ENCODE measurements around the gene SORCS2. TPM values are rescaled to one million over a fixed set of nuclear protein-coding genes. Genes with fewer than 3 reads are reported as not detected.

The SORCS2 gene
- total RNA-seq, 1 experiment from 2014 or later = not detected

GRCh38 chr4:7612311-7612897 is 420.1 kb downstream of the SORCS2 start:
- no peak for DNase-seq
- no peaks in the 10 kb centered on the region for H3K9me3 Mint-ChIP-seq (ENCODE audit: low read depth, unreplicated experiment)
- intact Hi-C loops (cut with micrococcal nuclease; ENCODE audit: unreplicated experiment) = no loop called here
- no peak overlapping the region for H3K27ac Mint-ChIP-seq (ENCODE audit: unreplicated experiment)
- H3K27me3 Mint-ChIP-seq (ENCODE audit: unreplicated experiment) = peaks cover 19% of the 10 kb centered on the region
- no peaks in the 10 kb centered on the region for H3K36me3 Mint-ChIP-seq (ENCODE audit: insufficient read depth, unreplicated experiment)
- H3K4me1 Mint-ChIP-seq (ENCODE audit: low read depth, unreplicated experiment) = no peaks in the 10 kb centered on the region
- CTCF ChIA-PET = no interaction called here
- no TSS peak for BruUV-seq (replicated peaks)
- TF ChIP-seq, protein P1, sequence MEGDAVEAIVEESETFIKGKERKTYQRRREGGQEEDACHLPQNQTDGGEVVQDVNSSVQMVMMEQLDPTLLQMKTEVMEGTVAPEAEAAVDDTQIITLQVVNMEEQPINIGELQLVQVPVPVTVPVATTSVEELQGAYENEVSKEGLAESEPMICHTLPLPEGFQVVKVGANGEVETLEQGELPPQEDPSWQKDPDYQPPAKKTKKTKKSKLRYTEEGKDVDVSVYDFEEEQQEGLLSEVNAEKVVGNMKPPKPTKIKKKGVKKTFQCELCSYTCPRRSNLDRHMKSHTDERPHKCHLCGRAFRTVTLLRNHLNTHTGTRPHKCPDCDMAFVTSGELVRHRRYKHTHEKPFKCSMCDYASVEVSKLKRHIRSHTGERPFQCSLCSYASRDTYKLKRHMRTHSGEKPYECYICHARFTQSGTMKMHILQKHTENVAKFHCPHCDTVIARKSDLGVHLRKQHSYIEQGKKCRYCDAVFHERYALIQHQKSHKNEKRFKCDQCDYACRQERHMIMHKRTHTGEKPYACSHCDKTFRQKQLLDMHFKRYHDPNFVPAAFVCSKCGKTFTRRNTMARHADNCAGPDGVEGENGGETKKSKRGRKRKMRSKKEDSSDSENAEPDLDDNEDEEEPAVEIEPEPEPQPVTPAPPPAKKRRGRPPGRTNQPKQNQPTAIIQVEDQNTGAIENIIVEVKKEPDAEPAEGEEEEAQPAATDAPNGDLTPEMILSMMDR (IDR thresholded peaks at IDR 0.05; ENCODE audit: unreplicated experiment) = no peak
- no peak overlapping the region for H3K4me3 Mint-ChIP-seq (ENCODE audit: low read depth, unreplicated experiment)

DNA sequence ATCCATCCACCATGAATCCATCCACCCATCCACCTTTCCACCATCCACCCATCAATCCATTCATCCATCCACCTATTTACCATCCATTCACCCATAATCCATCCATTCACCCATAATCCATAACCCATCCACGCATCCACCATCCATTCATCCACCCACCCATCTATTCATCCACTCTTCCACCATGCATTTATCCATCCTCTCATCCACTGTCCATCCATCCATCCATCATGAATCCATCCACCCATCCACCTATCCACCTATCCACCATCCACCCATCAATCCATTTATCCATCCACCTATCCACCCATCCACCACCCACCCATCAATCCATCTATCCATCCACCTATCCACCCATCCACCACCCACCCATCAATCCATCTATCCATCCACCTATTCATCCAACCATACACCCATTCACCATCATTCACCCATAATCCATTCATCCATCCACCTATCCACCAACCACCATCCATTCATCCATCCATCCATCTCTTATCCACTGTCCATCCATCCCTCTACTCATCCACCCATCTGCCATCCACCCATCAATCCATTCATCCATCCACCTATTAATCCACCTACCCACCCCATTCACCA is 422.1 kb downstream of the SORCS2 start:
- no peak overlapping the region for H3K4me3 Mint-ChIP-seq (ENCODE audit: low read depth, unreplicated experiment)
- no peaks in the 10 kb centered on the region for H3K4me1 Mint-ChIP-seq (ENCODE audit: low read depth, unreplicated experiment)
- intact Hi-C loops (cut with micrococcal nuclease; ENCODE audit: unreplicated experiment) = no loop called here
- BruUV-seq (replicated peaks) = no TSS peak
- TF ChIP-seq, protein P1 (IDR thresholded peaks at IDR 0.05; ENCODE audit: unreplicated experiment) = no peak
- CTCF ChIA-PET = no interaction called here
- no peak overlapping the region for H3K27ac Mint-ChIP-seq (ENCODE audit: unreplicated experiment)
- H3K27me3 Mint-ChIP-seq (ENCODE audit: unreplicated experiment) = peaks cover 7% of the 10 kb centered on the region
- H3K36me3 Mint-ChIP-seq (ENCODE audit: insufficient read depth, unreplicated experiment) = no peaks in the 10 kb centered on the region
- DNase-seq = no peak
- H3K9me3 Mint-ChIP-seq (ENCODE audit: low read depth, unreplicated experiment) = no peaks in the 10 kb centered on the region

- H3K27me3 Mint-ChIP-seq (ENCODE audit: unreplicated experiment) = peaks cover 18% of the 10 kb centered on the region
- intact Hi-C loops (cut with micrococcal nuclease; ENCODE audit: unreplicated experiment) = no loop called here
- TF ChIP-seq, protein P1 (IDR thresholded peaks at IDR 0.05; ENCODE audit: unreplicated experiment) = no peak
- no TSS peak for BruUV-seq (replicated peaks)
- no peak for DNase-seq
- H3K36me3 Mint-ChIP-seq (ENCODE audit: insufficient read depth, unreplicated experiment) = no peaks in the 10 kb centered on the region
- H3K4me3 Mint-ChIP-seq (ENCODE audit: low read depth, unreplicated experiment) = no peak overlapping the region
- CTCF ChIA-PET = no interaction called here
- no peaks in the 10 kb centered on the region for H3K4me1 Mint-ChIP-seq (ENCODE audit: low read depth, unreplicated experiment)
- H3K9me3 Mint-ChIP-seq (ENCODE audit: low read depth, unreplicated experiment) = no peaks in the 10 kb centered on the region
- H3K27ac Mint-ChIP-seq (ENCODE audit: unreplicated experiment) = no peak overlapping the region
Measured at GRCh38 chr4:7616193-7616592, 423.9 kb downstream of the SORCS2 start.

DNA sequence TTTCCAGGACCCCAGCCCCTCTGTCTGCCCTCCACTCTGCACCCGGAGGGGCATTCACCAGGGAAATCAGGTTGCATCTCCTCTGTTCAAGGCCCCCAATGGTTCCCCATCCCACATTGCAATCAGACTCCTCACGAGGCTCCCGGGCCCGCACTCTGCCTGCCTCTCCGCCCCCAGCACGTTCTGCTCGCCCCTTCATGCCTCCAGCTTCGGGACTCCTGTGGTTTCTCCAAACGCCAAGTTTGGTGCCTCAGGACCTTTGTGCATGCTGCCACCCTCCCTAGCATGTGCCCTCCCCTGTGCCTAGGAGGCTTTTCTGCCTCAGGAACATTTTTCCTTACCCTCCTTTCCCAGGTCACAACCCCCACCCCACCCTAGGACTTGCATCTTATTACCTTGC is 426.0 kb downstream of the SORCS2 start:
- TF ChIP-seq, protein P1 (IDR thresholded peaks at IDR 0.05; ENCODE audit: unreplicated experiment) = no peak
- H3K27ac Mint-ChIP-seq (ENCODE audit: unreplicated experiment) = no peak overlapping the region
- H3K27me3 Mint-ChIP-seq (ENCODE audit: unreplicated experiment) = peaks cover 33% of the 10 kb centered on the region
- DNase-seq = no peak
- H3K9me3 Mint-ChIP-seq (ENCODE audit: low read depth, unreplicated experiment) = no peaks in the 10 kb centered on the region
- no peak overlapping the region for H3K4me3 Mint-ChIP-seq (ENCODE audit: low read depth, unreplicated experiment)
- intact Hi-C loops (cut with micrococcal nuclease; ENCODE audit: unreplicated experiment) = no loop called here
- no peaks in the 10 kb centered on the region for H3K36me3 Mint-ChIP-seq (ENCODE audit: insufficient read depth, unreplicated experiment)
- H3K4me1 Mint-ChIP-seq (ENCODE audit: low read depth, unreplicated experiment) = no peaks in the 10 kb centered on the region
- BruUV-seq (replicated peaks) = no TSS peak
- CTCF ChIA-PET = no interaction called here
